Measurements from ENCODE around the gene MT1B.

MT1B gene

GRCh38 chr16:56651586-56651985 is at the start of gene MT1B:
Gene MT1B, plus strand, starts transcription at chr16:56651886. Its CDS starts 68 bp downstream, at chr16:56651954.
- DNase-seq, result no peak

- no peak for DNase-seq
These were observed 48.1 kb upstream of the MT1B start for GRCh38 chr16:56603589-56603988.

DNA sequence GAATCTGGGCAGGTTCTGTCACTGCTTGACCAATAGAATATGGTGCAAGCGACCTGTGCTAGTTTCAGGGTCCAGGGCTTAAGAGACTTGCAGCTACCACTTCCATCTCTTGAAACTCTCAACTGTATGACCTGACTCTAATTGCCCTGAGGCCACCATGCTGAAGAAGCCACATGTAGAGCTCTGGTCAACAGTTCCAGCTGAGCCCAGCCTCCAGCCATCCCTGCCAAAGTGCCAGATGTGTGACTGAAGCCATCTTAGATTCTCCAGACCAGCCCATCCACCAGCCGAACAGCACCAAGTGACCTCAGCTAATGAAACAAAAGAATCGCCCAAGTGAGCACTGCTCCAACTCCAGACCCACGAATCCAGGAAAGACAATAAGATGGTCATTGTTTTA is 46.7 kb upstream of the MT1B start:
- no peak for DNase-seq

GRCh38 chr16:56605475-56605874 is 46.2 kb upstream of the MT1B start:
- no peak for DNase-seq

- no peak for DNase-seq
These were observed 45.6 kb upstream of the MT1B start for GRCh38 chr16:56606071-56606475.

DNA sequence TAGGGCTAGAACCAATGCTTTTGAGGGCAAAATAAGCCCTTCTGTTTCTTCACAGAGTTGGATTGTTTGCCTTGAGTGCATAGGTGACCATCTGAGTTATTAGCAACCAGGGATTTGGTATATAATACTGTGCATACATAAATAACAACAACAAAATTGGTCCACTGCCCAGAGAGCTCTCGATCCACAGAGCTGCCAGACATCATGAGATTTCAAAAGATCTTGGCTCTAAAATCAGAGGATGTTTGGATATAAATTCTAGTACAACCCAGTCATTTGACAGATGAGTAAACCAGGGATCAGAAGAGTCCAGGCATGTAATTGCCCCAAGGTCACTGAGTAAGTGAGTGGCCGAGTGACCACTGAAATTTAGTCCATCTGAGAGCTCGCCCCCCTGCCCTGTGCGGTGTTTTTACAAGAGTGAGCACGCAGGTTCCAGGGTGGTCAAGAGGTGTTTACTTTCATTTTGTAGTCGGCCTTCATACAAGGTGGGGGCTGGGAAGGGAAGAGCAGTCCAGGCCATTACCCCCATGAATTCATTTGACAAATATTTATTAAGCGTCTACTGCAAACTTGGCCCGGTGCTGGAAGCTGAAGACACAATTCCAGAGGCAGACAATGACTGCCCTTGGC is 45.1 kb upstream of the MT1B start:
- no peak for DNase-seq

- no peak for DNase-seq
These were observed 44.5 kb upstream of the MT1B start for GRCh38 chr16:56607109-56607618.

DNA sequence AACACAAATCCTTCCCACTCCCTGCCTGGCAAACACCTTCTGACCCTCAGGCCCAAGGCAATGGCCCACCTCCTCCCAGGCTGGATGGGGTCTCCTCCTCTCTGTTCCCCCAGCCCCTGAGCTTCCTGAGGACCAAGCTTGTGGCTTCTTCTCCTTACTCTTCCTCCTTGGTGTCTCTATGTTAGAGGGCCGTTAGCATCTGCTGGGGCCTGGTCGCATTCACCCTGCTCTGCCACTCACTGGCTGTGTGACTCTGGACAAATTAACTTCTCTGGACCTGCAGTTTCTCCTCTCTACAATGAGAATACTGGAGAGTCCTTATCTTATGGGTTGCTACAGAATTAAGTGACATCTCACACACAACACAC is 44.0 kb upstream of the MT1B start:
- no peak for DNase-seq

- peak; percentile 81 for DNase-seq
These were observed 43.4 kb upstream of the MT1B start, which contains the start of gene MT2A for GRCh38 chr16:56608043-56608875. Gene MT2A, plus strand, starts transcription at chr16:56608584. Its CDS starts 72 bp downstream, at chr16:56608656.

GRCh38 chr16:56608876-56609462 is 42.7 kb upstream of the MT1B start:
- no peak for DNase-seq

DNA sequence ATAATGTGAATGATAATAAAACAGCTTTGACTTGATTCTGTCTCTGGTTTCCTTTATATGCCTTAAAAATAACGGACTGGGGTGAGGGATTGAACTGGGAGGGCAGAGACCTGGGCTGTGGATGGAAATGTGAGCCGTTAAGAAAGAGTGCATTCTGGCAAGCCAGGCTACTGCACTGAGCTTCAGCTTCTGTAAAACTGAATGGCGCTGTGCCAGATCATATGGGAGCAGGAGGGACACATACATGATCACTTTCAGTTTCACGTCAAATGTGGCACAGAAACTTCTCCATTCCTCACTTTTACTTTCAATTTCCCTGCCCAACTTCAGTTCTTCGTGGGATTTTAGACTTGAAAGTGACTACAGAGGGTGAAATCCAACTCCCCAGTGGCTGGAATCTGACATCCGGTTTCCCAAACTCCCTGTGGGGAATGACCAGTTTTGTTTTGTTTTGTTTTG is 42.2 kb upstream of the MT1B start:
- peak; percentile 16 for DNase-seq

DNA sequence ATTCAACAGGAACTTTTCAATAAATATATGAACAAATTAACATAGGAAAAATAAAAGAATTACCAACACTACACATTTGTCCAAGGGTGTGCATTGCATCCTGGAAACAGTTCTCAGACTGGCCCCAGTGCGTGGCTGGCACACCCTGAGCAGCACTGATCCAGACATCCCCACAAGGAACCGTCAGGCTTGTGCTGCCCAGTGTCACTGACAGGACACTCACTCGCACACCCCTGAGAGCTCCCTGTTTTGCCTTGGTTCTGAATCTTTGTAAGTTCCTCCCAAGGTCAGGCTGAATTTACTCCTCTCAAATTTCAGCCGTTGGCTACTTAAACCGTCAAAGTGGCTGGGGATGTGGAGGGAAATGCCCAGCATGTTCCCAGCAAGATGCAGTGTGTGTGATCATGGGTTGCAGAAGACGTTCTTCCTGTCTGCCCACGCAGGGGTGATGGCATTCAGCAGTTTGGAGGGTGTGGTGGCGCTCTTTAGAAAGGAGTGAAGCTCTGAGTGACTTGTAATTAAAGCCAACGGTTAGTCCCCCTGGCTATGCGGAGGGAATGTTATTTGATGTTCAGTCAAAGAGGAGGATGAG is 41.6 kb upstream of the MT1B start:
- no peak for DNase-seq

GRCh38 chr16:56610609-56611111 is 41.0 kb upstream of the MT1B start:
- no peak for DNase-seq

- DNase-seq, result no peak
These were observed 40.3 kb upstream of the MT1B start for GRCh38 chr16:56611281-56611833.

GRCh38 chr16:56613706-56614105 is 38.0 kb upstream of the MT1B start:
- DNase-seq, result no peak

DNA sequence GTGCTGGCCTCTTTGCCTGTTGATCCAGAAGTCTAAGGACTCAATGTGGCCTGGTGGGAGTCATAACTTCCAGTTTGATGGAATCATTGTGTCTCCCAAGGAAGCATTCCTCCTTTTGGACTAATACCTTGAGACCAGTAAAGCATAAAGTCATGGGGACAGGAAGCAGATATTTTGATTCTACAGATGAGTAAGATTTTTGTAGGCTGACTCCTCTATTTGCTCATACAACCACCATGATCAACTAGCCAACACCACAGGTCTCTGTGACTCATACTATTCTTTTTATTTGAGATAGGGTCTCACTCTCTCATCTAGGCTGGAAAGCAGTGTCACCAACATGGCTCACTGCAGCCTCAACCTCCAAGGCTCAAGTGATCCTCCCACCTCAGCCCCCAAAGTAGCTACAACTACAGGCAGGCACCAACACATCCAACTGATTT is 37.1 kb upstream of the MT1B start:
- no peak for DNase-seq

- no peak for DNase-seq
These were observed 36.3 kb upstream of the MT1B start for GRCh38 chr16:56615353-56615752.

GRCh38 chr16:56616608-56617211 is 35.0 kb upstream of the MT1B start:
- no peak for DNase-seq

DNA sequence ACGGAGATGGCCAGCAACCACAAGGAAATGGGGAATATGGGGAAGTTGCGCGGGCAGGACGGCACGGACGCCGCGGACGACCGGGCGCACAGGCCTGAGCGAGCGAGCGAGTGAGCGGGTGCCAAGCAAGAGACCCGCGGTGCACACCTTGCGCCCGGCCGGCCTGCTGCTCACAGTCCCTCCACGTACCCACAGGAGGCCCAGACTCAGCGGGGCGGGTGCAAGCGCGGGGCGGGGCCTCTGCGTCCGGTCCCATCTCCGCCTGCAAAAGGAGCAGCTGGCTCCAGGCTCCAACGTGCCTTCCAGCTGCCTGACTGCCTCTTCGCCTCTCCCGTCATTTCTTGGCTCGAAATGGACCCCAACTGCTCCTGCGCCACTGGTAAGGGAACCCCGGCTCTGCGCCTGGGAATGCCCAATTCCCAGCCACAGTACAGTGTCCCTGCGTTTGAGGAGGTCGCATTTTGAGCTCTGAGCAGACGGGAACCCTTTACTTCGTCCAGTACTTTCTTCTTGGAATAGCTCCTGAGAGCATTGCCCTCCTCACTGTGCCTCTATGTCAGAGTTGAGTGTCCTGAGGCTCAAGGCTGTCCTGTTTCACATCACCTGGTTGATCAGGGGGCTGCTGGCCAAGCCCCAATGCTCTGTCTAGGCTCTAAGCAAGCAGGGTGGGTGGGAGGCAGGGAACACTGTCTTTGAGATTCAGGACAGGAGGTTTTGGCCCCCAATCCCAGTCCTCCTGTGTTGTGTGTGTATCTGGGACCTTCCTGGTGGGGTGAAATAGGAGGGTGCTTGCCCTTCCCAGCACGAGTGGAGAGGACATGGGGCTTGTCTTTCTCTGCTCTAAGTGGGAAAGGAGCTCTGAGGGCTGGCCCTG is 34.2 kb upstream of the MT1B start:
- no peak for DNase-seq

- DNase-seq, result no peak
These were observed 33.5 kb upstream of the MT1B start for GRCh38 chr16:56618138-56618537.

- DNase-seq, result no peak
These were observed 31.3 kb upstream of the MT1B start for GRCh38 chr16:56620339-56620897.
